ENCODE data around the gene SYNE1. TPM values are rescaled to one million over a fixed set of nuclear protein-coding genes. Genes with fewer than 3 reads are reported as not detected.
"Not testable (repeated sequence)": the region's sequence is repeated elsewhere in the genome, so short reads cannot be mapped to it uniquely, and the experiment has no call there.

The SYNE1 gene
- total and polyA plus RNA-seq, 9 donors = 57.0 to 141 (median 97.5) TPM

- H3K27ac ChIP-seq (ENCODE audit: low read length) = no peak overlapping the region
- 20% methylated on average over 2 of the region's 7 CpGs for WGBS (ENCODE audit: insufficient coverage)
- no peaks in the 10 kb centered on the region for H3K4me1 ChIP-seq (ENCODE audit: control insufficient read depth, insufficient read depth, low read length)
- H3K4me3 ChIP-seq (ENCODE audit: low read length) = no peak overlapping the region
- H3K36me3 ChIP-seq (ENCODE audit: control insufficient read depth, insufficient read depth, low read length) = no peaks in the 10 kb centered on the region
- no peaks in the 10 kb centered on the region for H3K27me3 ChIP-seq (ENCODE audit: control insufficient read depth, insufficient read depth, low read length)
- H3K9me3 ChIP-seq (replicated peaks; ENCODE audit: control insufficient read depth, low read depth, low read length) = no peaks in the 10 kb centered on the region
- peak; percentile 3 for DNase-seq
Observed at GRCh38 chr6:152572338-152573088, 64.6 kb downstream of the SYNE1 start.

DNA sequence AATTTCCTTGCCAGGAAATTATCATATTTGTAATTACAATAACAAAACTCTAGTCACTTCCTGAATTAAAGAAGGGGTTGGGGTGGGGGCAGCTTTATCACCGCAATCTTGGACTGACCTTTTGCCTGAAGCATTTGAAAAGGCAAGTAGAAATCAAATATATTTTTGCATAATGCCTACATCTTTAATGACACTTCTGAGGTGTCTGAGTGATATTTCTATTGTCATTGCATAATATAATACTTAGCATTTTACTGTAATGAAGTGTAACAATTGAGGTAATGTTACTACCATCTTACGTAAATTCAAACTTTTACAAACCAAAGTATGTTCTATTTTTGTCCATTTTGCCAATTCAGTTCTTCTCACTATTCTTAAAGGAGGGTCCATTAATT, 65.2 kb downstream of the SYNE1 start:
- Histone ChIP-seq H3K36me3 (ENCODE audit: control insufficient read depth, insufficient read depth, low read length) (no peaks in the 10 kb centered on the region), H3K9me3 (replicated peaks; ENCODE audit: control insufficient read depth, low read depth, low read length) (no peaks in the 10 kb centered on the region), H3K27ac (ENCODE audit: low read length) (no peak overlapping the region), H3K4me1 (ENCODE audit: control insufficient read depth, insufficient read depth, low read length) (no peaks in the 10 kb centered on the region), H3K4me3 (ENCODE audit: low read length) (no peak overlapping the region), H3K27me3 (ENCODE audit: control insufficient read depth, insufficient read depth, low read length) (no peaks in the 10 kb centered on the region)
- no peak for DNase-seq
- no CpG with 5 or more reads among the region's 2 CpGs for WGBS (ENCODE audit: insufficient coverage)

DNA sequence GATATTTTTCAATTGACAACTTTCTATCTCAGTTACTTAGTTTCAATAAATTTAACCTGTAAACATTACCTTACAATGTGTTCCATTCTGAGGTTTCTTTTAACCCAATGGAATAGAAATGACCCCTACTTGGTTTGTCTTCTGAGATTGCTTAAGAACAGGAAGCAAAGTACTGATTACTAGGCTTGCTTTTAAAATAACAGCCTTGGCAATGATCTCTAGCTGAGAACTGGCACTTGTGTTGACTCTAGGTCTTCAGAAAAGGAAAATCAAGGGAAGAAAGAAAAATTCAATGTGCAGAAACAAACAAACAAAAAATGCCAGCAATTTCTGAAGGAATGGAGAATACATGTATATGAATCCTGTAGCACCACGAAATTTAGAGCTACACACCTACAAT, 66.1 kb downstream of the SYNE1 start:
- DNase-seq = no peak
- Histone ChIP-seq H3K9me3 (replicated peaks; ENCODE audit: control insufficient read depth, low read depth, low read length) (no peaks in the 10 kb centered on the region), H3K4me1 (ENCODE audit: control insufficient read depth, insufficient read depth, low read length) (no peaks in the 10 kb centered on the region), H3K36me3 (ENCODE audit: control insufficient read depth, insufficient read depth, low read length) (no peaks in the 10 kb centered on the region), H3K27me3 (ENCODE audit: control insufficient read depth, insufficient read depth, low read length) (no peaks in the 10 kb centered on the region), H3K4me3 (ENCODE audit: low read length) (no peak overlapping the region), H3K27ac (ENCODE audit: low read length) (no peak overlapping the region)
- WGBS (ENCODE audit: insufficient coverage) = no CpG with 5 or more reads among the region's 1 CpG

DNA sequence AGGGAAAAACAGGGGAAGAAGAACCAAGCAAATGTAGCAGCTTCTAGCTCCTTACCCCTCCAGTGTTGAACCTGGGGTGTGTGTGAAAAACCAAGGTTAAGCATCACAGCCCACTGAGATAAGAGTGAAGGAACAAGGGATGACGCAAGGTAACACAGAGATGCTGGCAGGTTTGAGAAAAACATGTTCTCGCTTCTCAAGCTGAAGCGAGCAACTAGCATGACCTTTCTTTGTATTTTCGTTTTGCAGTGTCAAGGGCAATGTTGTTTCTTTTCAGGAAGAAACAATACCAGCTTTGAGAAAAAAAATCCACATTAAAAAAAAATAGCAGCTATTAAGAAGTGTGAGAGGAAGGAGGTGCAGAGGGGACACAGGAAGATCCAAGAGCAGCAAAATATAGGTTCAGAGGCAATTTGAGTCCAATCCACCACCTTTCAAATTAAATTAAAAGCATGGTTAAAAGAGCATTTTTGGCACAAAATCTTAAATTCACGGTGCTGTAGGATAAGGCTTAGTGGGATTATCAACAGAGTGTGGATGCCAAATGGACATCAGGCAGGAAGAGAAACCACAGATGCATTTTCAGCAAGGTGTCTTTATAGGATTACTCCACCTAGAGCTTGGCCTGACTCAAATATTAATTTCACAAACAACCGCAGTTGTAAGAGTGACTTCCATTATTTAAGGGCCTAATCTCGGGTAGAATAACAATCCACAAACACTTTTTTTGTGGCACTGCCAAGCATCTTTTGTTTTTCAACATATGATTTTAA, 70.9 kb downstream of the SYNE1 start:
- DNase-seq = no peak
- 83% methylated on average over 1 of the region's 7 CpGs for WGBS (ENCODE audit: insufficient coverage)
- H3K27me3 ChIP-seq (ENCODE audit: control insufficient read depth, insufficient read depth, low read length) = no peaks in the 10 kb centered on the region
- no peak overlapping the region for H3K27ac ChIP-seq (ENCODE audit: low read length)
- H3K9me3 ChIP-seq (replicated peaks; ENCODE audit: control insufficient read depth, low read depth, low read length) = no peaks in the 10 kb centered on the region
- no peaks in the 10 kb centered on the region for H3K36me3 ChIP-seq (ENCODE audit: control insufficient read depth, insufficient read depth, low read length)
- H3K4me1 ChIP-seq (ENCODE audit: control insufficient read depth, insufficient read depth, low read length) = no peaks in the 10 kb centered on the region
- no peak overlapping the region for H3K4me3 ChIP-seq (ENCODE audit: low read length)

DNA sequence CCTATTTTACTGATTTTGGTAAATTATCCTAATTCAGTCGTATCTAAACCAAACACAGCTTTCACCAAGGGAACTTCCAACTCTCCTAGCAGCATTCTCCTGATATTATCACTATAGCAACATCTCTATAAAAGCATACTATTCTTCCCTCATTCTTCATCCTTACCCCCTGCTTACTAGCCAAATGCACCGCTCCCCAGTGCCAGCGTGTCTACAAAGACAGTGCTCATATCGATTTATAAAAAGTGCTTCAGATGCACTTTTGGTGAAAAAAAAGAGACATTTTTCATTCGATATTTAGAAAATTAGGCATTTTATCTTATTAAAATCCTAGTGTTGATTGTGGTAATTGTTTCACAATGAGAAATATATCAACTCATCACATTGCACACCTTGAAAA, 74.0 kb downstream of the SYNE1 start:
- DNase-seq = no peak
- no peak overlapping the region for H3K4me3 ChIP-seq (ENCODE audit: low read length)
- 83% methylated on average over 1 of the region's 5 CpGs for WGBS (ENCODE audit: insufficient coverage)
- no peaks in the 10 kb centered on the region for H3K9me3 ChIP-seq (replicated peaks; ENCODE audit: control insufficient read depth, low read depth, low read length)
- no peak overlapping the region for H3K27ac ChIP-seq (ENCODE audit: low read length)
- no peaks in the 10 kb centered on the region for H3K36me3 ChIP-seq (ENCODE audit: control insufficient read depth, insufficient read depth, low read length)
- H3K4me1 ChIP-seq (ENCODE audit: control insufficient read depth, insufficient read depth, low read length) = no peaks in the 10 kb centered on the region
- H3K27me3 ChIP-seq (ENCODE audit: control insufficient read depth, insufficient read depth, low read length) = no peaks in the 10 kb centered on the region

GRCh38 chr6:152558798-152559197, 78.4 kb downstream of the SYNE1 start:
- no CpG with 5 or more reads among the region's 1 CpG for WGBS (ENCODE audit: insufficient coverage)
- not testable (repeated sequence) for H3K36me3 ChIP-seq (ENCODE audit: control insufficient read depth, insufficient read depth, low read length); H3K4me1 ChIP-seq (ENCODE audit: control insufficient read depth, insufficient read depth, low read length); H3K9me3 ChIP-seq (replicated peaks; ENCODE audit: control insufficient read depth, low read depth, low read length); H3K4me3 ChIP-seq (ENCODE audit: low read length); H3K27me3 ChIP-seq (ENCODE audit: control insufficient read depth, insufficient read depth, low read length); H3K27ac ChIP-seq (ENCODE audit: low read length); DNase-seq

- WGBS (ENCODE audit: insufficient coverage) = no CpG with 5 or more reads among the region's 1 CpG
- H3K27ac ChIP-seq (ENCODE audit: low read length) = no peak overlapping the region
- H3K27me3 ChIP-seq (ENCODE audit: control insufficient read depth, insufficient read depth, low read length) = no peaks in the 10 kb centered on the region
- H3K4me3 ChIP-seq (ENCODE audit: low read length) = no peak overlapping the region
- H3K9me3 ChIP-seq (replicated peaks; ENCODE audit: control insufficient read depth, low read depth, low read length) = no peaks in the 10 kb centered on the region
- H3K36me3 ChIP-seq (ENCODE audit: control insufficient read depth, insufficient read depth, low read length) = no peaks in the 10 kb centered on the region
- H3K4me1 ChIP-seq (ENCODE audit: control insufficient read depth, insufficient read depth, low read length) = no peaks in the 10 kb centered on the region
- no peak for DNase-seq
Observed at GRCh38 chr6:152557502-152557901, 79.7 kb downstream of the SYNE1 start.

GRCh38 chr6:152554851-152555250, 82.3 kb downstream of the SYNE1 start:
- no peaks in the 10 kb centered on the region for H3K9me3 ChIP-seq (replicated peaks; ENCODE audit: control insufficient read depth, low read depth, low read length)
- H3K36me3 ChIP-seq (ENCODE audit: control insufficient read depth, insufficient read depth, low read length) = no peaks in the 10 kb centered on the region
- H3K4me1 ChIP-seq (ENCODE audit: control insufficient read depth, insufficient read depth, low read length) = no peaks in the 10 kb centered on the region
- no peaks in the 10 kb centered on the region for H3K27me3 ChIP-seq (ENCODE audit: control insufficient read depth, insufficient read depth, low read length)
- no CpG with 5 or more reads among the region's 1 CpG for WGBS (ENCODE audit: insufficient coverage)
- H3K4me3 ChIP-seq (ENCODE audit: low read length) = no peak overlapping the region
- no peak for DNase-seq
- no peak overlapping the region for H3K27ac ChIP-seq (ENCODE audit: low read length)

DNA sequence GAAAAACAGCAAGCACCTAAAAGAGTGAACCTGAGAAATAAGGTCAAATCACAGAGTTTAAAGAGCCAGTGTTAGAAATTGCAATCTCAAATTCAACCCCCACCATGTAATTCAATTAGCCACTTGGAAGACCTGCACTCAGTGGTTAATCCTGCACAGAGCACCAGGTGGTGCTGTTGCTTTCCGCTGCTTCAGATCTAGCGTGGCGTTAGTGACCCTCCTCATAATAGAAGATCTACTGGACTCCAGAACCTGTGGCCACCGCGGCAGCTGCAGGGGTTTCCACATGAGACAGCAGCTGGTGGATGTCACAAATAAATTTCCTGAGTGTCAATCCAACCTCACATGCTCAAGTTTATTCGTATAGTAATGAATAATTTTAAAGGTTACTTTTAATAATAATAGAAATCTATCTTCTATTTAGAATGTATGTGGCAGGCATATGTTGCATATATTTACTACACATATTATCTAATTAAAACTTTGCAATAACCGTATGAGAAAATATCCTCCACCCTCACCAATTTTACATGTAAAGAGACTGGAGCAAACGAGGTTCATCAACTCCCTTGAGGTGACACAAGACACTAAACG, 84.4 kb downstream of the SYNE1 start:
- H3K9me3 ChIP-seq (replicated peaks; ENCODE audit: control insufficient read depth, low read depth, low read length) = no peaks in the 10 kb centered on the region
- no peaks in the 10 kb centered on the region for H3K27me3 ChIP-seq (ENCODE audit: control insufficient read depth, insufficient read depth, low read length)
- H3K36me3 ChIP-seq (ENCODE audit: control insufficient read depth, insufficient read depth, low read length) = no peaks in the 10 kb centered on the region
- H3K27ac ChIP-seq (ENCODE audit: low read length) = no peak overlapping the region
- no peaks in the 10 kb centered on the region for H3K4me1 ChIP-seq (ENCODE audit: control insufficient read depth, insufficient read depth, low read length)
- H3K4me3 ChIP-seq (ENCODE audit: low read length) = no peak overlapping the region
- DNase-seq = peak; percentile 74
- 0% methylated on average over 3 of the region's 9 CpGs for WGBS (ENCODE audit: insufficient coverage)

- H3K4me3 ChIP-seq (ENCODE audit: low read length) = no peak overlapping the region
- no peaks in the 10 kb centered on the region for H3K9me3 ChIP-seq (replicated peaks; ENCODE audit: control insufficient read depth, low read depth, low read length)
- H3K36me3 ChIP-seq (ENCODE audit: control insufficient read depth, insufficient read depth, low read length) = no peaks in the 10 kb centered on the region
- WGBS (ENCODE audit: insufficient coverage) = no CpG with 5 or more reads among the region's 2 CpGs
- no peak for DNase-seq
- no peaks in the 10 kb centered on the region for H3K27me3 ChIP-seq (ENCODE audit: control insufficient read depth, insufficient read depth, low read length)
- H3K27ac ChIP-seq (ENCODE audit: low read length) = no peak overlapping the region
- no peaks in the 10 kb centered on the region for H3K4me1 ChIP-seq (ENCODE audit: control insufficient read depth, insufficient read depth, low read length)
Observed at GRCh38 chr6:152543519-152543918, 93.6 kb downstream of the SYNE1 start.

Data from muscle of leg (tissue), 11 donors.